H1 (cell line): ENCODE measurements around the gene CAPN15. TPM values are rescaled to one million over a fixed set of nuclear protein-coding genes. Genes with fewer than 3 reads are reported as not detected.

Experiments used
- CTCF ChIA-PET: fragments of 300-600 bp; sonication (Branson Sonifier 250); formaldehyde crosslinking; loops from one replicate; lab custom pipeline; 2021; ENCODE audit not compliant: partially characterized antibody; lab: Charles Lee
- POLR2A ChIA-PET: fragments of 300-600 bp; sonication (Branson Sonifier 250); formaldehyde crosslinking; loops from one replicate; lab custom pipeline; 2021; ENCODE audit warnings: inconsistent platforms; ENCODE audit not compliant: partially characterized antibody; lab: Charles Lee
- DNase-seq, 2 experiments: peaks; one replicate each; pipeline versions ENCODE4 v3.0.0 to v3.0.0-alpha.2; 2010 to 2022; ENCODE audit warnings: low spot score in 2 of 2, low read depth in 1 of 2, mixed read lengths in 1 of 2
- FAIRE-seq: peaks from 2 replicates; lab custom pipeline; 2011; peaks lifted over from hg19 to GRCh38; lab: Jason Lieb, UNC
- H2AFZ ChIP-seq: 2 replicates; pipeline ENCODE4 v1.8.1; 2012; ENCODE audit warnings: low read length, inconsistent platforms
- H2AK5ac ChIP-seq: 2 replicates; pipeline ENCODE4 v1.6.1; 2013; ENCODE audit warnings: low read depth, low read length
- H2BK120ac ChIP-seq: replicated peaks from 2 replicates; pipeline ENCODE3; 2013; ENCODE audit warnings: low read depth, low read length, inconsistent platforms
- H2BK12ac ChIP-seq: 2 replicates; pipeline ENCODE4 v1.6.1; 2013; ENCODE audit warnings: low read depth, low read length
- H2BK15ac ChIP-seq: 2 replicates; pipeline ENCODE4 v1.6.1; 2013; ENCODE audit warnings: low read length
- H2BK20ac ChIP-seq: 2 replicates; pipeline ENCODE4 v1.6.1; 2013; ENCODE audit warnings: low read length
- H2BK5ac ChIP-seq: 2 replicates; pipeline ENCODE4 v1.6.1; 2013; ENCODE audit warnings: low read depth, low read length
- H3K14ac ChIP-seq: 2 replicates; pipeline ENCODE4 v1.6.1; 2013; ENCODE audit warnings: inconsistent platforms; ENCODE audit not compliant: insufficient read length
- H3K18ac ChIP-seq: 2 replicates; pipeline ENCODE4 v1.6.1; 2013; ENCODE audit warnings: low read length; ENCODE audit errors: extremely low read depth
- H3K23ac ChIP-seq: 2 replicates; pipeline ENCODE4 v1.6.1; 2013; ENCODE audit warnings: inconsistent platforms; ENCODE audit not compliant: insufficient read length
- H3K23me2 ChIP-seq: 2 replicates; pipeline ENCODE4 v1.6.1; 2013; ENCODE audit warnings: low read depth, low read length
- H3K27ac ChIP-seq: 2 replicates; pipeline ENCODE4 v1.6.1; 2011; ENCODE audit warnings: low read depth, low read length, inconsistent platforms
- H3K27me3 ChIP-seq, 4 experiments: replicated peaks in 1 of 4; 1 replicate in 1 of 4; 2 replicates in 3 of 4; pipeline versions ENCODE4 v1.6.1 to v1.8.1; 2011 to 2013; ENCODE audit warnings: low read length in 3 of 4, mild to moderate bottlenecking in 3 of 4, inconsistent platforms in 2 of 4, mixed read lengths in 2 of 4, moderate library complexity in 1 of 4; ENCODE audit not compliant: control insufficient read depth in 3 of 4, insufficient read depth in 3 of 4; ENCODE audit errors: extremely low read depth in 1 of 4
- H3K36me3 ChIP-seq, 4 experiments: 2 replicates each; pipeline versions ENCODE4 v1.6.1 to v1.8.1; 2011 to 2013; ENCODE audit warnings: mild to moderate bottlenecking in 4 of 4, low read length in 3 of 4, moderate library complexity in 2 of 4, control low read depth in 1 of 4, inconsistent platforms in 1 of 4; ENCODE audit not compliant: insufficient read depth in 4 of 4, control insufficient read depth in 2 of 4
- H3K4ac ChIP-seq: replicated peaks from 2 replicates; pipeline ENCODE3; 2013; ENCODE audit warnings: low read length, low read depth, mixed read lengths, inconsistent platforms; ENCODE audit not compliant: insufficient read length
- H3K4me1 ChIP-seq, 4 experiments: replicated peaks in 1 of 4; 1 replicate in 1 of 4; 2 replicates in 3 of 4; pipeline versions ENCODE4 v1.6.1 to v1.8.1; 2011 to 2013; ENCODE audit warnings: low read length in 3 of 4, inconsistent platforms in 2 of 4, mixed read lengths in 1 of 4; ENCODE audit not compliant: insufficient read depth in 4 of 4, control insufficient read depth in 3 of 4
- H3K4me2 ChIP-seq, 2 experiments: 2 replicates each; pipeline versions ENCODE4 v1.6.1 to v1.8.1; 2011 to 2013; ENCODE audit warnings: low read depth in 2 of 2, low read length in 2 of 2, control low read depth in 1 of 2, inconsistent platforms in 1 of 2, mild to moderate bottlenecking in 1 of 2; ENCODE audit not compliant: insufficient read depth in 1 of 2
- H3K4me3 ChIP-seq, 4 experiments: fragments of 200-600, 300-600 bp in 1 of 4; sonication (generic), shearing (Covaris generic), sonication (Bioruptor Twin) in 1 of 4; 2 replicates each; pipeline versions ENCODE4 v1.5.1 to v1.8.1; 2011 to 2016; ENCODE audit warnings: low read length in 4 of 4, low read depth in 3 of 4, control low read depth in 2 of 4, inconsistent platforms in 2 of 4, mild to moderate bottlenecking in 2 of 4, mixed read lengths in 1 of 4, moderate library complexity in 1 of 4; ENCODE audit not compliant: insufficient read depth in 2 of 4; ENCODE audit errors: extremely low read depth in 1 of 4
- H3K56ac ChIP-seq: replicated peaks from 2 replicates; pipeline ENCODE3; 2013; ENCODE audit warnings: low read depth, mild to moderate bottlenecking, mixed read lengths, low read length, inconsistent platforms; ENCODE audit not compliant: insufficient read length
- H3K79me1 ChIP-seq: 2 replicates; pipeline ENCODE4 v1.6.1; 2013; ENCODE audit warnings: low read depth, low read length, control low read depth
- H3K79me2 ChIP-seq, 2 experiments: 2 replicates each; pipeline versions ENCODE4 v1.6.1 to v1.8.1; 2012 to 2013; ENCODE audit warnings: low read length in 2 of 2, mild to moderate bottlenecking in 2 of 2, inconsistent platforms in 1 of 2; ENCODE audit not compliant: insufficient read depth in 2 of 2, control insufficient read depth in 1 of 2
- H3K9ac ChIP-seq, 4 experiments: replicated peaks in 1 of 4; 1 replicate in 1 of 4; 2 replicates in 3 of 4; pipeline versions ENCODE4 v1.6.1 to v1.8.1; 2011 to 2013; ENCODE audit warnings: low read depth in 3 of 4, low read length in 3 of 4, control low read depth in 2 of 4, mild to moderate bottlenecking in 2 of 4, moderate library complexity in 2 of 4, inconsistent platforms in 1 of 4; ENCODE audit errors: extremely low read depth in 1 of 4
- H3K9me3 ChIP-seq, 2 experiments: 2 replicates each; pipeline versions ENCODE4 v1.6.1 to v1.8.1; 2012 to 2013; ENCODE audit warnings: mild to moderate bottlenecking in 2 of 2, moderate library complexity in 2 of 2, control low read depth in 1 of 2, inconsistent platforms in 1 of 2, low read depth in 1 of 2, low read length in 1 of 2, mixed read lengths in 1 of 2; ENCODE audit not compliant: insufficient read depth in 2 of 2
- H4K20me1 ChIP-seq, 2 experiments: replicated peaks in 1 of 2; 2 replicates each; pipeline versions ENCODE3 to v1.8.1; 2011 to 2013; ENCODE audit warnings: inconsistent platforms in 2 of 2, low read length in 2 of 2, mild to moderate bottlenecking in 1 of 2; ENCODE audit not compliant: insufficient read depth in 2 of 2, control insufficient read depth in 1 of 2
- H4K5ac ChIP-seq: 2 replicates; pipeline ENCODE4 v1.6.1; 2013; ENCODE audit warnings: low read length, low read depth, mixed read lengths, inconsistent platforms; ENCODE audit not compliant: insufficient read length
- H4K8ac ChIP-seq: 2 replicates; pipeline ENCODE4 v1.8.0; 2013; ENCODE audit warnings: mild to moderate bottlenecking, moderate library complexity, low read length, inconsistent platforms; ENCODE audit not compliant: insufficient read depth; ENCODE audit errors: extremely low read depth
- H4K91ac ChIP-seq: replicated peaks from 2 replicates; pipeline ENCODE3; 2013; ENCODE audit warnings: low read length, mixed read lengths, inconsistent platforms; ENCODE audit not compliant: insufficient read length
- ASH2L ChIP-seq: fragments of 200-600, 300-600 bp; sonication (generic); IDR thresholded peaks from one replicate; pipeline ENCODE4 v1.7.1; 2017; ENCODE audit warnings: low read length
- CEBPB ChIP-seq: IDR thresholded peaks from 2 replicates; pipeline ENCODE4 v1.6.1; 2012; ENCODE audit warnings: low read depth, low read length
- CREB1 ChIP-seq: IDR thresholded peaks from 2 replicates; pipeline ENCODE4 v1.6.1; 2012; ENCODE audit warnings: inconsistent platforms
- FOSL1 ChIP-seq: IDR thresholded peaks from 2 replicates; pipeline ENCODE4 v1.6.1; 2011; ENCODE audit warnings: mild to moderate bottlenecking, low read depth, low read length, moderate library complexity; ENCODE audit not compliant: insufficient read depth
- GTF2F1 ChIP-seq: IDR thresholded peaks from 2 replicates; pipeline ENCODE4 v1.6.1; 2012; ENCODE audit warnings: low read depth, low read length, improper control_type of control experiment, borderline replicate concordance
- KDM5A ChIP-seq: fragments of 200-600 bp; IDR thresholded peaks from 2 replicates; pipeline ENCODE4 v1.7.1; 2012; ENCODE audit warnings: mild to moderate bottlenecking, low read length, inconsistent platforms, mixed read lengths
- POLR2AphosphoS5 ChIP-seq: IDR thresholded peaks from 2 replicates; pipeline ENCODE4 v1.6.1; 2011; ENCODE audit warnings: low read depth, low read length
- WGBS, 2 experiments: shearing (Covaris generic) in 1 of 2; methylation state at CpG; one replicate each; pipeline versions ENCODE4 v1.1.6 to v1.1.7; 2013 to 2015; ENCODE audit warnings: low lambda C conversion rate in 2 of 2, mixed read lengths in 2 of 2, inconsistent platforms in 1 of 2, low coverage in 1 of 2, missing lambda C conversion rate in 1 of 2; ENCODE audit not compliant: insufficient replicate concordance in 2 of 2, insufficient coverage in 1 of 2, insufficient read length in 1 of 2; ENCODE audit errors: extremely low coverage in 1 of 2, missing lambda C conversion rate in 1 of 2; 5-methylcytosine and 5-hydroxymethylcytosine counted together
- polyA plus RNA-seq, 7 experiments: library from polyadenylated mRNA; depleted of rRNA in 3 of 7; stranded (reverse) in 5 of 7; unstranded in 2 of 7; fragments of >200 nt in 5 of 7; fragments of 200-250 nt in 2 of 7; gene quantifications; 1 replicate in 5 of 7; 2 replicates in 1 of 7; 4 replicates in 1 of 7; pipeline versions ENCODE4 v1.2.1 to v1.2.3, GENCODE V29; 2011 to 2013; ENCODE audit warnings: missing spikeins in 2 of 7, mixed read lengths in 2 of 7
- total RNA-seq: library from RNA; stranded (reverse); fragmentation: NEBNext Ultra II Directional; extraction: Animal tissue kit (Norgen Biotek cat#: 25700); gene quantifications from 2 replicates; pipeline ENCODE4 v1.2.1, GENCODE V29; 2021
- TF ChIP-seq, protein P1 (sequence below): IDR thresholded peaks from 2 replicates; pipeline ENCODE4 v1.6.1; 2011; ENCODE audit warnings: low read length, improper control_type of control experiment
- TF ChIP-seq, protein P2 (sequence below), 3 experiments: IDR thresholded peaks; 1 replicate in 2 of 3; 2 replicates in 1 of 3; pipeline versions ENCODE4 v1.5.1 to v1.6.1; 2011; ENCODE audit warnings: low read length in 3 of 3, mild to moderate bottlenecking in 3 of 3, inconsistent platforms in 2 of 3, low read depth in 1 of 3, moderate library complexity in 1 of 3; ENCODE audit not compliant: insufficient read depth in 1 of 3; ENCODE audit errors: control extremely low read depth in 1 of 3

Gene CAPN15
- total and polyA plus RNA-seq, 2 of the 8 experiments (the other 6 are each of a cell fraction or from before 2014, with no cell fraction given): 38.9 to 76.9 TPM

DNA sequence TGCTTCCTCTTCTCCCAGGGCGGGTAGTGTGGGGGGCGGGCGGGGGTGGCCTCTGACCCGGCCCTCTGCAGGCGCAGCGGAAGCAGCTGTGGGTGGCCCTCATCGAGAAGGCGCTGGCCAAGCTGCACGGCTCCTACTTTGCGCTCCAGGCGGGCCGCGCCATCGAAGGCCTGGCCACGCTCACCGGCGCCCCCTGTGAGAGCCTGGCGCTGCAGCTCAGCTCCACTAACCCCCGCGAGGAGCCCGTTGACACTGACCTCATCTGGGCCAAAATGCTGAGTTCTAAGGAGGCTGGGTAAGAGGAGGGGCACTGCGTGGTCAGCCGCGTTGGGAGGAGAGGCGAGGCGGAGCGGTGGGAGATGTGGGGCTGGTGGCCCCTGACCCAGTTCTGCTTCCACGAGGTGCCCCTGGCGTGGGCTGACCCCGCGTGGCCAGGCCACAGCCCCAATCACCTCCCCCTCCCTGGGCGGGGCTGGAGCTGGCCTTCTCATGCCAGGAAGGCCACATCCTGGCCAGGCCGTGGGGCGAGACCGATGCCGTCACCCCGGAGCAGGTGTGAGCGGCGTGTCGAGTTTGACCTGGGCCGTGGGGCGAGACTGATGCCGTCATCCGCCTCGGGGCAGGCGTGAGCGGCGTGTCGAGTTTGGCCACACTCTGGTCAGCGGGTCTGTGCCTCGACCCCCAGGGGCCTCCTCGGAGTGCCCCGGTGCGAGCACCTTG lies 22.2 kb downstream of the CAPN15 start:
- no peak overlapping the region for H2AK5ac ChIP-seq
- H2BK15ac ChIP-seq: no peak overlapping the region
- peaks cover 0 to 32% (median 2%) of the 10 kb centered on the region in 4 experiments; a peak in 2 of 8 replicates for H3K36me3 ChIP-seq
- H2BK5ac ChIP-seq: no peak overlapping the region
- H3K4me1 ChIP-seq: no peaks in the 10 kb centered on the region
- ChIA-PET POLR2A (interaction anchor here (1.2 kb wide), 1 partner anchor 10 kb away, joined by 3 read pairs; no protein-coding TSS in a partner anchor), CTCF (interaction anchor here (0.7 to 1.9 kb wide), 12 partner anchors 9 to 596 kb away, joined by 3 to 17 read pairs (median 4); no protein-coding TSS in a partner anchor)
- peaks cover 0 to 4% of the 10 kb centered on the region in 2 experiments; a peak in 1 of 4 replicates for H3K79me2 ChIP-seq
- no peak overlapping the region for H4K5ac ChIP-seq
- WGBS, 2 experiments: 95% methylated on average over 4 of the region's 54 CpGs; no CpG with 5 or more reads in 1 of the 2 experiments
- no peak overlapping the region for H2BK12ac ChIP-seq
- no peak overlapping the region for H3K14ac ChIP-seq
- H2AFZ ChIP-seq: no peak overlapping the region
- DNase-seq: peak in 1 of 2 experiments; percentile 86
- no peaks in the 10 kb centered on the region for H3K9me3 ChIP-seq
- peaks cover 2 to 6% of the 10 kb centered on the region in 2 experiments for H4K20me1 ChIP-seq
- H3K18ac ChIP-seq: no peak overlapping the region
- H3K23me2 ChIP-seq: no peaks in the 10 kb centered on the region
- no peak overlapping the region for H4K8ac ChIP-seq
- no peak overlapping the region for H4K91ac ChIP-seq
- no peak overlapping the region for H2BK120ac ChIP-seq
- no peak overlapping the region for H3K4me3 ChIP-seq
- no peaks in the 10 kb centered on the region for H3K79me1 ChIP-seq
- no peak overlapping the region for H3K23ac ChIP-seq
- H2BK20ac ChIP-seq: no peak overlapping the region
- no peak overlapping the region for H3K56ac ChIP-seq
- FAIRE-seq: no peak
- no peak overlapping the region for H3K9ac ChIP-seq
- no peak overlapping the region for H3K4ac ChIP-seq
- no peak overlapping the region for H3K4me2 ChIP-seq
- H3K27ac ChIP-seq: no peak overlapping the region
- H3K27me3 ChIP-seq: no peaks in the 10 kb centered on the region
- no peak for TF ChIP-seq CEBPB
- TF ChIP-seq, protein P1, sequence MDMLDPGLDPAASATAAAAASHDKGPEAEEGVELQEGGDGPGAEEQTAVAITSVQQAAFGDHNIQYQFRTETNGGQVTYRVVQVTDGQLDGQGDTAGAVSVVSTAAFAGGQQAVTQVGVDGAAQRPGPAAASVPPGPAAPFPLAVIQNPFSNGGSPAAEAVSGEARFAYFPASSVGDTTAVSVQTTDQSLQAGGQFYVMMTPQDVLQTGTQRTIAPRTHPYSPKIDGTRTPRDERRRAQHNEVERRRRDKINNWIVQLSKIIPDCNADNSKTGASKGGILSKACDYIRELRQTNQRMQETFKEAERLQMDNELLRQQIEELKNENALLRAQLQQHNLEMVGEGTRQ: no peak
- 0 out of 2 replicates have a peak, but pooled peaks have one; percentile 53 for TF ChIP-seq FOSL1
- TF ChIP-seq, protein P2, sequence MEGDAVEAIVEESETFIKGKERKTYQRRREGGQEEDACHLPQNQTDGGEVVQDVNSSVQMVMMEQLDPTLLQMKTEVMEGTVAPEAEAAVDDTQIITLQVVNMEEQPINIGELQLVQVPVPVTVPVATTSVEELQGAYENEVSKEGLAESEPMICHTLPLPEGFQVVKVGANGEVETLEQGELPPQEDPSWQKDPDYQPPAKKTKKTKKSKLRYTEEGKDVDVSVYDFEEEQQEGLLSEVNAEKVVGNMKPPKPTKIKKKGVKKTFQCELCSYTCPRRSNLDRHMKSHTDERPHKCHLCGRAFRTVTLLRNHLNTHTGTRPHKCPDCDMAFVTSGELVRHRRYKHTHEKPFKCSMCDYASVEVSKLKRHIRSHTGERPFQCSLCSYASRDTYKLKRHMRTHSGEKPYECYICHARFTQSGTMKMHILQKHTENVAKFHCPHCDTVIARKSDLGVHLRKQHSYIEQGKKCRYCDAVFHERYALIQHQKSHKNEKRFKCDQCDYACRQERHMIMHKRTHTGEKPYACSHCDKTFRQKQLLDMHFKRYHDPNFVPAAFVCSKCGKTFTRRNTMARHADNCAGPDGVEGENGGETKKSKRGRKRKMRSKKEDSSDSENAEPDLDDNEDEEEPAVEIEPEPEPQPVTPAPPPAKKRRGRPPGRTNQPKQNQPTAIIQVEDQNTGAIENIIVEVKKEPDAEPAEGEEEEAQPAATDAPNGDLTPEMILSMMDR (IDR thresholded peaks at IDR 0.05; ENCODE audit: control extremely low read depth in 1 of 3, insufficient read depth in 1 of 3, low read depth in 1 of 3, low read length in 3 of 3): peak; percentile 70 to 76 (median 76)
- no peak for TF ChIP-seq POLR2AphosphoS5
- TF ChIP-seq CREB1: no peak
- no peak for TF ChIP-seq ASH2L
- TF ChIP-seq GTF2F1: no peak
- no peak for TF ChIP-seq KDM5A
